OCI-LY7 (cell line): Measurements from ENCODE around the gene KHDRBS1. TPM values are rescaled to one million over a fixed set of nuclear protein-coding genes. Genes with fewer than 3 reads are reported as not detected.

ENCODE experiments used
- BruUV-seq: library from RNA; stranded (reverse); fragments of 400-500 nt; replicated peaks from 2 replicates; lab custom pipeline; 2021; lab: Mats Ljungman, UMichigan
- CTCF ChIA-PET: fragments of 300-600 bp; sonication (Branson Sonifier 250); formaldehyde crosslinking; loops from one replicate; lab custom pipeline; 2022; ENCODE audit warnings: antibody characterized with exemption; ENCODE audit not compliant: unreplicated experiment; lab: Charles Lee
- POLR2A ChIA-PET: fragments of 300-600 bp; sonication (Branson Sonifier 250); formaldehyde crosslinking; loops from one replicate; lab custom pipeline; 2022; ENCODE audit warnings: antibody characterized with exemption; lab: Charles Lee
- DNase-seq: peaks from one replicate; pipeline ENCODE4 v3.0.0-alpha.2; 2015; ENCODE audit warnings: low spot score
- H2AFZ ChIP-seq: fragments of 200-600 bp; sonication (generic), shearing (Covaris generic); 2 replicates; pipeline ENCODE4 v1.6.1; 2014; ENCODE audit warnings: mild to moderate bottlenecking, antibody characterized with exemption, low read length, moderate library complexity
- H3K27ac ChIP-seq: fragments of 200-600 bp; sonication (generic); 2 replicates; pipeline ENCODE4 v1.5.1; 2014; ENCODE audit warnings: mixed run types, low read depth, mild to moderate bottlenecking, moderate library complexity, low read length, inconsistent platforms; ENCODE audit not compliant: poor library complexity, severe bottlenecking
- H3K36me3 ChIP-seq: fragments of 200-600 bp; sonication (generic); 2 replicates; pipeline ENCODE4 v1.6.1; 2014; ENCODE audit warnings: mild to moderate bottlenecking, antibody characterized with exemption, low read length, moderate library complexity, mixed read lengths; ENCODE audit not compliant: insufficient read depth
- H3K4me1 ChIP-seq: fragments of 200-600 bp; sonication (generic); 2 replicates; pipeline ENCODE4 v1.5.1; 2014; ENCODE audit warnings: mild to moderate bottlenecking, low read length; ENCODE audit not compliant: insufficient read depth, poor library complexity, severe bottlenecking
- H3K4me2 ChIP-seq: fragments of 200-600 bp; sonication (generic); 2 replicates; pipeline ENCODE4 v1.6.1; 2014; ENCODE audit warnings: mild to moderate bottlenecking, low read length
- H3K4me3 ChIP-seq: fragments of 200-600 bp; sonication (generic); 2 replicates; pipeline ENCODE4 v1.5.1; 2014; ENCODE audit warnings: mild to moderate bottlenecking, low read depth, low read length; ENCODE audit not compliant: poor library complexity, severe bottlenecking
- H3K79me2 ChIP-seq: fragments of 200-600 bp; sonication (generic); 2 replicates; pipeline ENCODE4 v1.6.1; 2016; ENCODE audit warnings: low read depth, mild to moderate bottlenecking, low read length, moderate library complexity, mixed read lengths; ENCODE audit not compliant: insufficient read depth
- H3K9me2 ChIP-seq: fragments of 200-600 bp; sonication (generic); 2 replicates; pipeline ENCODE4 v1.6.1; 2016; ENCODE audit warnings: mild to moderate bottlenecking, low read length, mixed read lengths; ENCODE audit not compliant: insufficient read depth
- H3K9me3 ChIP-seq: fragments of 200-600 bp; sonication (generic); 2 replicates; pipeline ENCODE4 v1.6.1; 2014; ENCODE audit warnings: mild to moderate bottlenecking, mixed run types, low read length, mixed read lengths
- H4K20me1 ChIP-seq: fragments of 200-600 bp; sonication (generic); 2 replicates; pipeline ENCODE4 v1.6.1; 2014; ENCODE audit warnings: mild to moderate bottlenecking, antibody characterized with exemption, low read length, moderate library complexity, mixed read lengths; ENCODE audit not compliant: insufficient read depth
- EZH2phosphoT487 ChIP-seq: fragments of 200-600 bp; sonication (generic); IDR thresholded peaks from 2 replicates; pipeline ENCODE4 v1.6.1; 2018; ENCODE audit warnings: low read depth, borderline replicate concordance, mild to moderate bottlenecking, mixed run types, antibody characterized with exemption, low read length, moderate library complexity, mixed read lengths
- intact Hi-C: fragments of 100-400 bp; cut with micrococcal nuclease; formaldehyde crosslinking; loops from one replicate; pipeline ENCODE4 v1.10.0; 2022; ENCODE audit not compliant: unreplicated experiment
- total RNA-seq, 2 experiments: library from RNA; depleted of rRNA in 1 of 2; stranded (reverse); fragments of >200 nt in 1 of 2; shearing (Covaris generic) in 1 of 2; gene quantifications; 2 replicates each; pipeline ENCODE4 v1.2.3, GENCODE V29; 2014 to 2022
- TF ChIP-seq, protein P1 (sequence below): fragments of 200-600 bp; sonication (generic); conservative IDR thresholded peaks from 2 replicates; pipeline ENCODE4 v1.5.1; 2014; ENCODE audit warnings: mild to moderate bottlenecking, antibody characterized with exemption, low read length, moderate library complexity, mixed read lengths

Gene KHDRBS1
- total RNA-seq, 2 experiments from 2014 or later: 87.7 to 200 TPM

- Histone ChIP-seq H4K20me1 (0 out of 2 replicates have a peak, but pooled peaks cover 4% of the 10 kb centered on the region), H3K4me3 (peak within 1 kb of the TSS; percentile 77), H3K36me3 (peaks cover 32% of the 10 kb centered on the region), H3K9me3 (no peaks in the 10 kb centered on the region), H3K4me2 (peak within 1 kb of the TSS; percentile 87), H3K79me2 (peaks cover 15% of the 10 kb centered on the region), H3K27ac (peak within 1 kb of the TSS; percentile 81), H3K9me2 (no peaks in the 10 kb centered on the region), H3K4me1 (peaks cover 22% of the 10 kb centered on the region), H2AFZ (peak within 1 kb of the TSS; percentile 88)
- CTCF ChIA-PET: interaction anchor here (1.2 to 1.5 kb wide), 2 partner anchors 19 to 35 kb away, joined by 4 to 6 read pairs; partner anchors contain the start of gene KPNA6
- peak; percentile 98 for DNase-seq
- no TSS peak for BruUV-seq
- POLR2A ChIA-PET: interaction anchor here (0.5 to 3.7 kb wide), 18 partner anchors 9 to 310 kb away, joined by 3 to 27 read pairs (median 4); partner anchors contain the start of genes CCDC28B, KPNA6 and TXLNA
- intact Hi-C loops: loop anchor here (1.0 to 5.0 kb wide), 4 partner anchors 36 to 745 kb away; partner anchors contain the start of genes HDAC1, KPNA6, S100PBP and YARS1
- no peak for TF ChIP-seq EZH2phosphoT487
- TF ChIP-seq, protein P1, sequence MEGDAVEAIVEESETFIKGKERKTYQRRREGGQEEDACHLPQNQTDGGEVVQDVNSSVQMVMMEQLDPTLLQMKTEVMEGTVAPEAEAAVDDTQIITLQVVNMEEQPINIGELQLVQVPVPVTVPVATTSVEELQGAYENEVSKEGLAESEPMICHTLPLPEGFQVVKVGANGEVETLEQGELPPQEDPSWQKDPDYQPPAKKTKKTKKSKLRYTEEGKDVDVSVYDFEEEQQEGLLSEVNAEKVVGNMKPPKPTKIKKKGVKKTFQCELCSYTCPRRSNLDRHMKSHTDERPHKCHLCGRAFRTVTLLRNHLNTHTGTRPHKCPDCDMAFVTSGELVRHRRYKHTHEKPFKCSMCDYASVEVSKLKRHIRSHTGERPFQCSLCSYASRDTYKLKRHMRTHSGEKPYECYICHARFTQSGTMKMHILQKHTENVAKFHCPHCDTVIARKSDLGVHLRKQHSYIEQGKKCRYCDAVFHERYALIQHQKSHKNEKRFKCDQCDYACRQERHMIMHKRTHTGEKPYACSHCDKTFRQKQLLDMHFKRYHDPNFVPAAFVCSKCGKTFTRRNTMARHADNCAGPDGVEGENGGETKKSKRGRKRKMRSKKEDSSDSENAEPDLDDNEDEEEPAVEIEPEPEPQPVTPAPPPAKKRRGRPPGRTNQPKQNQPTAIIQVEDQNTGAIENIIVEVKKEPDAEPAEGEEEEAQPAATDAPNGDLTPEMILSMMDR: no peak
Observed at GRCh38 chr1:32072622-32073298, 59.1 kb downstream of the KHDRBS1 start, which contains the start of gene TMEM39B. Gene TMEM39B, plus strand, starts transcription at chr1:32072939. Its CDS starts 109 bp downstream, at chr1:32073048.

DNA sequence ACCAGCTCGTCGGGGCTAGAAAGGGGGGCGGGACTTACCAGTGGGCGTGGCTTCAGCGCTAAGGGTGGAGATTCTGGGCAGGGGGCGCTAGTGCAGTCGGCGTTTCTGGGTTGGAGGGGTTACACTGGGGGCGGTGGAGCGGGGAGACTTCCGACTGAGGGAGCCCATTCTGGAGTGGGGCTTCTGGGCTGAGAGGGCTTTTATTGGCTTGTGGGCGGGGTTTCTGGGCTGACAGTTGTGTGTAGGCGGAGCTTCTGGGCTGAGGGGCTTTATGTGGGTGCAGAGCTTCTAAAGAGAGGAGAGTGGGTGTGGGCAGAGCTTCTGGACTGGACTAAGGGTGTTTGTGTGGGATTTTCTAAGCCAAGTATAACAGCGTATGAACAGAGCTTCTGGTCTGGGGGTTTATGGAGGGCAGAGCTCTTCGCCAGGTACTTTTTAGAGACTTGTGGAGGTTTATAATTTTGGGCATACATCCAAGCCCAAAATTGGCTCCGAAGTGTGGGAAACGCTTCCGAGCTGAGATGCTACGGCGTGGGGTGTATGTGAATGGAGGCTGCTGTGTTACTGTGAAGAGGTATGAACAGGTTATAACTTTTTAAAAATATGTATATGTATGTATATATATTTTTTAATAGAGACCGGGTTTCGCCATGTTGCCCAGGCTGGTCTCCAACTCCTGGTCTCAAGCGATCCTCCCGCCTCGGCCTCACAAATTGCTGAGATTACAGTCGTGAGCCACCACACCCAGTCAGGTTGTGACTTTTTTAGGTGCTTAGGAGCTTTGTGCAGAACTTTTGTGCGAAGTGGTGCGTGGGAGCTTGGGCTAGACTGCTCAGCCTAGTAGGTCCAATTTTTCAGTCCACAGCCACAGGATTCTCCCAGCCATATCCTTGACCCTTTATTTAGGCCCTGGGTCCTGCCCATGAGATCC lies 59.9 kb downstream of the KHDRBS1 start:
- POLR2A ChIA-PET: interaction anchor here (0.6 to 3.7 kb wide), 15 partner anchors 8 to 309 kb away, joined by 3 to 27 read pairs (median 5); partner anchors contain the start of genes CCDC28B, KPNA6 and TXLNA
- CTCF ChIA-PET: interaction anchor here (1.2 to 1.5 kb wide), 2 partner anchors 20 to 35 kb away, joined by 4 to 6 read pairs; partner anchors contain the start of gene KPNA6
- DNase-seq: peak; percentile 96

More for the DNA sequence above, 59.9 kb downstream of the KHDRBS1 start:
- H3K9me3 ChIP-seq: no peaks in the 10 kb centered on the region
- BruUV-seq: TSS peak; percentile 61
- peak overlapping the region; percentile 87 for H3K4me2 ChIP-seq
- H3K36me3 ChIP-seq: peaks cover 40% of the 10 kb centered on the region
- H3K4me1 ChIP-seq: peaks cover 22% of the 10 kb centered on the region
- intact Hi-C loops: loop anchor here (1.0 to 5.0 kb wide), 3 partner anchors 35 to 219 kb away; partner anchors contain the start of genes HDAC1 and KPNA6
- TF ChIP-seq EZH2phosphoT487: no peak
- TF ChIP-seq, protein P1: peak; percentile 66
- no peak overlapping the region; the same call in 1 of the 2 replicates for H2AFZ ChIP-seq
- H3K9me2 ChIP-seq: no peaks in the 10 kb centered on the region
- peaks cover 15% of the 10 kb centered on the region for H3K79me2 ChIP-seq
- H4K20me1 ChIP-seq: 0 out of 2 replicates have a peak, but pooled peaks cover 4% of the 10 kb centered on the region
- H3K4me3 ChIP-seq: peak overlapping the region; percentile 77
- peak overlapping the region; percentile 81 for H3K27ac ChIP-seq
